Lung microvascular endothelial cell (primary cell): ENCODE measurements around the gene MBD1. TPM values are rescaled to one million over a fixed set of nuclear protein-coding genes. Genes with fewer than 3 reads are reported as not detected.
"Not testable (repeated sequence)": the region's sequence is repeated elsewhere in the genome, so short reads cannot be mapped to it uniquely, and the experiment has no call there.

Source experiments
- DNase-seq, 2 donors: peaks; one replicate each; pipeline versions ENCODE4 v3.0.0 to v3.0.0-alpha.2; 2010; ENCODE audit warnings: low read depth in 2 of 2
- total RNA-seq: library from RNA; depleted of rRNA; stranded (reverse); fragments of >200 nt; gene quantifications from 2 replicates; pipeline ENCODE4 v1.2.1, GENCODE V29; 2014

Gene MBD1
- total RNA-seq, 1 donor from 2014 or later: 44.4 TPM

DNA sequence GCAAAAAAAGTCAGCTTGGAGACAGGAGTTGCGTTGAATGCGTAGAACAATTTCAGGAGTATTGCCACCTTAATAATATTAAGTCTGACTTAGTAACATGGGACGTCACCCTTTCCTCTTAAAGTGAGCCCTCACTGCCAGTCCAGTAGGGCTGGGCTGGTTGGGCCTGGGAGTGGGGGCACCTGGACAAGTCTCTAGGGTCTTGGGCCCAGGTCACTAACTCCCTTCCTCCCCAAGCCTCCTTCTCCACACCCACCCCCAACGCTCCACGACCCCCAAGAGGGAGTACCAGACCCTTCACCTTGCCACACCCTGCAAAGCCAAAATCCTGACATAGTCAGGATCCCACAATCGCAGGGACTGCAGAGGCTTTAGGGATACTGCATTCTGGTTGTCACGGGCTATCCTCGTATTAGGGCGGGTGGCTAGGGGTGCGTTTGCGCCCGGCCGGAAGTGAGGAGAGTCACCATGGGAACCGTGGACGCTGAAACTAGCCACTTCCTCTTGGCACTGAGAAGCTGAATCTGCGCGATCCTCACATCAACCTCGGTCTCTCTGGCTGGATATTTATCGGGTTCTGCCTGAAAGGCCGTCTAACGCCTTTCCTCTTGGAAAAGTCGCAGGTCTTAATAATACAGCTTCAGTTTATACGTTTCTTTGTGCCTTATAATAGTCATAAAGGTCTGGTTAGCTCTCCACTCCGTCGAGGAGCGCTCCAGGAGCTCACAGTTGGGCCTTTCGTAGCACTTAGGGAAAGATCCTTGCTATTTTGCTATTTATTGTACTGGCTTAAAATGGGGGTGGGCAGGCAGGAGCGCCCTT is 16.5 kb upstream of the MBD1 start:
- DNase-seq: peak; percentile 65 to 70

DNA sequence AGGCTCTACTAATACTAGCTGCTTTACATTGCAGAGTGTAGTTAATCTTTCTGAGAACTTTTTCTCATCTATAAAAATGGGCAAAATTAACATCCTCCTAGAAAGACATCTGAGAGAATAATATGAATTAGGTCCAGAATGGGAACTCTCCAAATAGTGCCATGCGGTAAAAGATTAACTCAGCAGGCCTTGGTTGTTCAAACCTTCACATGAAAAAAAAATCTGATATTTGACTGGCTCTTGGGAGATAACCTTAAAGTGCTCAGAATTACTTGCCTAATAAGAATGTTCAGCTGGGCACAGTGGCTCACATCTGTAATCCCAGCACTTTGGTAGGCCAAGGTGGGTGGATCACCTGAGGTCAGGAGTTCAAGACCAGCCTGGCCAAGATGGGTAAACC is 11.7 kb upstream of the MBD1 start:
- DNase-seq: no peak

DNA sequence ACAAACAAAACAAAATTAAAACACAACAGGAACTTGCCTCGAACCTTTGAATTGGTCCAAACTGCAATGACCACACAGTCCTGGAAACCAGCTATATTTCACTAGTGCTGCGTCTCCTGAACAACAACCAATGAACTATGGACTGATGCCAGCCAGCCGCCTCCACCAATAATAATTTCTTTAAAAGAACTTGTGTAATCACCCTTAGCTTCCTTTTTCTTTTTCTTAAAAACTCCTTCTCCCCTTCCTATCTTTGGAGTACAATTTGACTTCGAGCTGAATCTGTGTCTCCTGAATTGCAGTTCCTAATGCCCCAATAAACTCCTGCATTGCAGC is 7.8 kb upstream of the MBD1 start:
- no peak for DNase-seq

DNA sequence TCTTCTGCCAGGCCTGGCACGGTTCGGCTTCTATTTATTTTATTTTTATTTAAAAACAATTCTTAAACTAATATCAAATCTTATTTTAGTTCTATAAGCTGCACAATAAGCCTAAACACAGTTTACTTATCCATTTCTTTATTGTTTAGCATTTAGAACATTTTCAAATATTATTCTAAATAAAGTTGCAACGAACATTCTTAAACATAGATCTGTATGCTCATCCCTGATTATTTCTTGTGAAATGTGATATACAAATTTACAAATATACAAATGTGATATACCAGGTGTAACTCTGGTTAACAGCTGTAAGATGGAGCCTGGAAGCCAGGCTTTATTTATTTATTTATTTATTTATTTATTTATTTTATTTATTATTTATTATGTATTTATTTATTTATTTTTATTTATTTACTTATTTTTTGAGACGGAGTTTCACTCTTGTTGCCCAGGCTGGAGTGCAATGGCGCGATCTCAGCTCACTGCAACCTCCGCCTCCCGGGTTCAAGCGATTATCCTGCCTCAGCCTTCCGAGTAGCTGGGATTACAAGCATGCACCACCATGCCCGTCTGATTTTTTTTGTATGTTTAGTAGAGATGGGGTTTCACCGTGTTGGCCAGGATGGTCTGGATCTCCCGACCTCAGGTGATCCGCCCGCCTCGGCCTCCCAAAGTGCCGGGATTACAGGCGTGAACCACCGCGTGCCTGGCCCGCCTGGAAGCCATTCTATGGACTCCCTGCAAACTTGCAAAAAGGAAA is 7.2 kb upstream of the MBD1 start:
- DNase-seq: not testable (repeated sequence)

DNA sequence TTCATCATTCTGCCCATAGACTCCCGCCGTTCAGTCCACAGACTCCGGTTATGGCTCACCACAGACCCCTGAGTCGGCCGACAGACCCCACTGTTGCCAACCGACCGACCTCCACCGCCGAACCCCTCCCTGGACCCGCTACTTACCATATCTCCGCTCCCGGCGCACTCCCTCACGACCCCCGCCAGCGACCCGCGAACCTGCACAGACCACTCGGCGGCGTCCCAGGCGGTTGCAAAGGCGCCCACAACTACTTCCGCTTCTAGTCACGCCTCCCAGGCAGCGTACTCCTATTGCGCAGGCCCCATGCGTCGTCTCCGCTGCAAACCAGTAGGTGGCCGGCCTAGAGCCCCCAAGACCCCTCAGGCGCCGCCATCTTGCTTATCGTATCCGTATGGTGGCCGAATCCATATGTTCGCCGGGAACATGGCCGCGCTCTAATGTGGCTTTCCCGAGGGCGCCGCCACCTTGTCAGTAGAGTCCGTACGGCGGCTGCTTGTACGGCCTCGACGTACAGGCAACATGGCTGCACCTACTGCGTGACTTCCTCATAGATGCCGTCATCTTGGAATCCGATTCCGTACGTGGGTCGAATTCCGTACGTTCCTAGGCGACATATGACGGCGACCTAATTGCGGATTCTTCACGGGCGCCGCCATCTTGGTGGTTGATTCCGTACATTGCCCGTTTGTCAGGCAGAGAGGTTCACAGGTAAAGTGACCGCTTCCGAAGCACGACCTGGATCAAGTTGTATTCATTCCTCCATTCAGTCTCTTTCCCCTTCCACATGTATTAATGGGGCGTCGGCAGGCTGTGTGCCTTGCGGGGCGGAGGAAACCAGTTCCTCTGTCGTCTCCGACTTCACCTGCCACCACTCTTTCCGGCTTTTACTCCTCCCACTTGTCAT is 6.4 kb upstream of the MBD1 start, which contains the start of gene CXXC1:
TSS of gene CXXC1 (minus strand) at position 252 of the 907 bp plus-strand sequence. CDS start at position 149, 103 bp downstream.
- DNase-seq: peak; percentile 100

DNA sequence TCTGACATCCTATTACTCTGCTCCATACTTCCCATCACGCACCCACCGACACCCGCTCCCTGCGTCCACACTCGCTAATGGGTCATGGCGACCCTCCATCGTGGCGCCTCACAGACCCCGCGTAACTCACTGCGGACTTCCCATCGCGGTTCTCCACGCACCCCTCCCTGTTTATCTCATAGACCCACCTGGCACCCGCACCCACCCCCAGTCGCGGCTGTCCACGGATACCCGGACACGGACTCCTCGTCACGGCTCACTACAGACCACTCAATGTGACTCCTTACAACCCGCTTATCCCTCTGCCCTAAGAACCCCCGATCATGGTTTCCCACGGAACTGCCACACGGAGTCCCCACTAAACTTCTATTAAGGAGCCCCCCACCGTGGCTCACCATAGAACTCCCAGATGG is 5.7 kb upstream of the MBD1 start:
- DNase-seq: peak in 1 of 2 donors; percentile 14

DNA sequence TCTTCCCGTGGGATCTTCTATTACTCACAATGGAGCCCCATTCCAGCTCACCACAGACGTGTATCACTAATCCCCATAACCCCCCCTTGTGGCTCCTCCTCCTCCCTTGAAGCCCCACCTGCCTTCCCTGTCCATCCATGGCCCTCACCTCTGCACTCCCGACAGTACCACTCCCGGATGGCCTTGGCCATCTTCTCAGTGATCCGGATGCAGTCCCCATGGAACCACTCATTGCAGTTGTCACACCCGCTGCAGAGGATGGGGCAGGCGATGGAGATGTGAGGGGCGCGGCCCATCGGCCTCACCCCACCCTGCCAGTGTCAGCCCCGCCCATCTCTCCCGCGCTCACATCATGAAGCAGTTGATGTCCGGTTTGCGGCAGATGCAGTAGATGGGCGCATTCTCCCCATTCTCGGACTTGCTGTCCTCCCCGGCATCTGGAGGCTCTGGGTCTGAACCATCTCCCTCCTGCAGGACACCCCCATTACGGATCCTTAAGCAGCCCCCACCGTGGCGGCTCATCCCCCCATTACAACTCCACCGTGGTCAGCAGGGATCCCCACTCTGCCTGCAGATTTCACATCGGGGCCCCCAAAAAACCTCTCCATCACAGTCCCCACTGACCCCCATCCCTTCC is 5.2 kb upstream of the MBD1 start:
- DNase-seq: peak; percentile 21 to 25

DNA sequence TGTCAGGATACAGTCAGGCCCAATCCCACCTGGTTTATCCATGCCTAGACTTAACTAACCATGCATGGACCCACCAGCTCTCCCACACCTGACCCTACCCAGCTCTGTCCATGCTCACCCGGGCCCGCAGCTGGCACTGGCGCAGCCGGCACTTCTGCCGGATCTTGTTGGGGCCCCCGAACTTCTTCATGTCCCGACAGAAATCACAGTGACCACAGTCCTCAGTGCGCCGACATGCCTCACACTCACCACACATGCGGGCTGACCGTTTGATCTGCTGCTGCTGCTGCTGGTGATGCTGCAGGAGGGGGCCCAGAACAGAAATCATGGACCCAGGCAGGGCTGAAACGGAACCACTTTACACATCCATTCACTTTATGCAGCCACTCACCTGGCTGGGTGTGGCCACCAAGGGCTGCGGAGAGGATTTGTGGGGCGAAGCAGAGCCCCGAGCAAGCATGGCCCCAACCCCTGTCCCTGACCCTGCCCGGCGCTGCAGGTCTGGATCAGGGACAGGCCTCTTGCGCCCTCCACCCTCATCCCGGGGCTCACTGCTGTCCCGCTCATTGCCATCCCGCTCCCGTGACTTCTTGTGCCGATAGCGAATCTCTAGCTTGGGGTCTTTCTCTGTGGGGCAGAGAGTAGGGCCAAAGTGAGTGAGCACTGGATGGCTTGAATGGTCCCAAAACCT is 4.5 kb upstream of the MBD1 start:
- DNase-seq: no peak

DNA sequence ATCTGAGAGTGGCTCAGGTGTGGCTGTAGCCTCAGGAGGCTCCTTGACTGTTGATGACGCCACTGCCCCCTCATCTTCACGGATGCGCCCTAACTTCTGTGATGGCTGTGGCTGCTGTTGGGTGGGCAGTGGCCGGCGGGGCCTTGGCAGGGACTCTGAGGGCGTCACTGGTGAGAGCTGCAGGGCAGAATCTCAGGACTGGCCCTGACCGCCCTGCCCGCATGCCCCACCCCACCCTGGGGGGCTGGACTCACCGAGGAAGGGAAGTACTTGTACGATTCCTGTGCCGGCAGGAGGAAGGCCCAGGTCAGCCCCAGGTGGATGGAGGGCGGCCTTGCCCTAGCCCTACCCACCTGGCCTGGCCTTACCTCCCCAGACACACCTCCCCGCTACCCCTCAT is 3.7 kb upstream of the MBD1 start:
- no peak for DNase-seq

DNA sequence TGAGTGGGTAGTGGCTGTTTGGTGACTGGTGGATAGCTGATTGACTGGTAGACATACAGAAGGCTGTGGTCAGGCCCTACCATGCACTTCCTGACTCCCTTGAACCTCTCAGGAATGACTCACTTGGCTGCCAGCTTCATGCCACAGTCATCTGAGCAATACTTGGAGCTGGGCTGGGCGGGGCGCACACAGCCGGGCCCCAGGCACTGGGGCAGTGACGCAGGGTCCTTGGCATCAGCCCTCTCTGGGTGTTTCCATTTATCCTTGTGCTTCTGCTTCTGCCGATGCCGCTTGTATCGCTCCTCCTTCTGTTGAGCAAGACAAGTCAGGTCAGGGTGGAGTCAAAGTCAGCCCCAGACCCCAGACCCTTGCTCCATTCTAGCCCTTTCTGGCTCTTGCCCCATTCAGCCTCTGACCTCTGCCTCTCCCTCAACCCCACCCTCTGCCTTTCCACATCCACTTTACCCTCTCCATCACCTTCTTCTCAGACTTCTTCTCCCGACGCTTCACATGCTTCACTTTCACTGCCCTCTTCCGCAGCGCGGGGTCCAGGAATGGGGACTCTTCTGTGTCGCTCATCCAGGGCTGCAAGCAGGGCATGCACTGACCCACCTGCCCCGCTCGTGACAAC is 3.0 kb upstream of the MBD1 start:
- DNase-seq: peak in 1 of 2 donors; percentile 43

DNA sequence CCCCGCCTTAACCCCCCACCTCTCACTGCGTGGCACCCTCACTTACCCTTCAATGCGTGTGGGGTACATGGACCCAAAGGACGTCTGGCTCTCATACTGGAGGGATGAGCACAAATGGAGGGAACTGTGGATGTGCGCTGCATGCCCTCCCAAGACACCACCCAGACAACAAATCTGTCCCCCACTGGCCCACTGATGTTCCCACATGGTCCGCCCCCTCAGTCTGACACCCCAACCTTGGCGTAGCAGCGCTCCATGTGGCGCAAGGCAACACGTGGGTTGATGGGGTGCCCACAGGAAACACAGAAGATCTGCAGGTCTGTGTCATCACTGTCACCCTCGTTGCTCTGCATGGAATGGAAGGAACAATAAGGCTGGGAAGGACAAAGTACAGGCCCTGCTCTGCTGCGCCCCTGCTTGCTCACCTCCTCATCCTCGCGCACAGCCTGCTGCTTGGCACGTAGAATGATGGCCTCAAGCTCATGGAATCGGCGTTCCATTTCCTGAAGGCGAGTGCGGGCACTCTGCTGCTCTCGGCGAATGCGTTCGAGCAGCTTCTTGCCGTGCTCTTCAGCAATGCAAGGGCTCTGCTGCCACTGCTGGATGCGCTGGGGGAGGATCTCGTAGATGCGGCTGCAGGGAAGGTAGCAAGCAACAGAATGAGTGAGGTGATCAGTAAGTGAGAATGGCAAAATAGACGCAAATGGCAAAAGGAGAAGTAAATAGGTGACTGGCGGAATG is 2.3 kb upstream of the MBD1 start:
- DNase-seq: no peak

DNA sequence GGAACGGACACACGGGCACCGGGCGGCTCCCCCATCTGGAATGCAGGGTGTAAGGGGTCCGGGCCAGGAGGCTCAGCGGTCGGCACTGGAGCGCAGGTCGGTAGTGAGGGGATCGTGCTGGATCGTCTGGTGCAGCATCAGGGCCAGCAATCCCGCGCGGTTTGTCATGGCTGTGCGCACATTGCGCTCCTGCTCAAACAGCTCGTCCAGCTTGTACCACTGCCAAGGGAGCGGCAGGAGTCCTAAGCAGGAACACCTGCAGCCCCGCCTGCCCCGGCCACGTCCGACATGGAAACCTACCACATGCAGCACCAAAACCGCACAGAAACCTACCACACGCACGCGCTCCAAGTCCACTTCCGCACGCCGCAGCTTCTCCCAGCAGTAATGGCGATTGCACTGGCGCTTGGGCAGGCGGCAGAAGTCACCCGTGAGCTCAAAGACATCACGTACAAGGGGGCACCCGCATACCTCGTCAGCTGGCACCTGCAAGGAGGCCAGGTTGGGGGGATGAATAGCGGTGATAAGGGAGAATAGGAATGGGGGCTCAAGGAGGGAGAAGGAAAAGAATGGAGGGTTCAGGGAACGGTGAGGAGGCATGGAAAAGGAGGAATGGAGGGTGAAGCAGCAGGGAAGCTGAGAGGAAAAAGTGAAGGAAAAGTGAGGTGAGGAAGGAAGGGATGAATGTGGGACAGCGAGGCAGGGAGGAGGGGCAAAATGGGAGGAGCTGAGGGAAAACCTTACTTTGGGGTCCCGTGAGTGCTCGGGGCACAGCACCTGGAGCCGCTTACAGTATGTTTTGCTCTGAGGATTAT is 1.4 kb upstream of the MBD1 start:
- DNase-seq: no peak

DNA sequence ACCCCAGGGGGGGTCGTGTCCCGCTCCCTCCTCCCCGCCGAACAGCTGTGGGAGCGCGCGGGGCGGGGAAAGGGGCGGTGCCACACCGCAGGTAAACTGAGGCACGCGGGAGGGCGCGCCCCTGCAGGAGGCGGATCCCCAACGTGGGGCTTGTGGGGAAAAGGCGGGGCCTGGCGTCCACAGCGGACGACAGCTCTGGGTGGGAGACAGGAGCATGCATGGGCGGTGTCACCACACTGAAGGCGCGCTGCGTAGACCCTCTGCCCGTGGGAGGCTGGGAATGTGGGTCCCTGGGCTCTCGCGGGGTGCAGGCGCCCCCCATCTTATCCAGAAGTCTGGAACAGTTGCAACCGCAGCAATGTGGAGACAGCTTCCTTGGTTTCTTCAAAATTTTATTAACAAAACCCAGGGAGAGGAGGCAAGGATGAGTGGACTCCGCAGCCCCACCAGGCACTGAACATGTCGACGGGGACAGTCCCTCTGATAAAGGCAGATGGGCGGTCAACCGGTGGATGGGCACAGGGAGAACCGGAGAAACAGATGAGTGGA is 723 bp upstream of the MBD1 start:
- no peak for DNase-seq

DNA sequence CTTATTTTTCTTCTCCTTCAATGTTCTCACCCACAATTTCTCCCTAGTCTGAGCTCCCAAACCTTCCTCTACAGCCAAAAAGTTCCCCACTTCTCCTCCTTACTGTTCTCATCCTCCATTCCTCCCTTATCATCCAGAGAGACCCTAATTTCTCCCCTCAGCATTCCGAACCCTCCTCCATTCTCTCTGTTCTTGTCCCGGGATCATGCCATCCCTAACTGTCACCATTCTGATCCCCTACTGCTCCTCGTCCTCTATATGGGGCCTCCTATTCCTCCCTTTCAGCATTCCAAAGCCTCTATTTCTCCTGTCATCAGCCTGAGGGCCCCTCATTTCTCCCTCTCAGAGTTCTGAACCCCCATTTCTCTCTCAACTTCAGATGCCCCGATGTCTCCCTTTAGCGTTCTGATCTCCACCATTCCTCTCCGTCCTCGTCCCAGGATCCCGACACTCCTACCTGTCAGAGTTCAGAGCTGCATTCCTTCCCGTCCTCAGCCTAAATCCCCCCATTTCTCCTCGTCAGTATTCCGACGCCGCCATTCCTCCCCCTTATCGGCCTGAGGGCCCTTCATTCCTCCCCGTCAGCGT is 522 bp downstream of the MBD1 start:
- no peak for DNase-seq

DNA sequence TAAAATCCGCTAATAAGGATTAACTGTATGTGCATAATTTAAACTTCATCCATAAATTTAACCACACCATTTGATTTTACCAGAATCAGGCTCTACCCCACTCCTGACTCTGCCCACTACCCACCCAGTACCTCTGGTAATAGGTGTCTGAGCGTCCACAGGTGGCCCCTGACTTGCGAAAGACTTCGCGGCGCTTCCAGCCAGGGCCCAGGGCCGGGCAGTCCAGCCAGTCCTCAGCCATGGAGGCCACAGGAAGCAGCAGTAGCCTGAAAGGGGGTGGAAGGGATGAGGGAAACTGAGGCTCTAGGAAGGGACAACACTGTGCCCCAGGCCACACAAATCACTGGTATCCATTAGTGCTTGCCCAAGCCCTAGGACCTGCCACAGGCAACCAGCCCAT is 1.6 kb downstream of the MBD1 start:
- DNase-seq: no peak

DNA sequence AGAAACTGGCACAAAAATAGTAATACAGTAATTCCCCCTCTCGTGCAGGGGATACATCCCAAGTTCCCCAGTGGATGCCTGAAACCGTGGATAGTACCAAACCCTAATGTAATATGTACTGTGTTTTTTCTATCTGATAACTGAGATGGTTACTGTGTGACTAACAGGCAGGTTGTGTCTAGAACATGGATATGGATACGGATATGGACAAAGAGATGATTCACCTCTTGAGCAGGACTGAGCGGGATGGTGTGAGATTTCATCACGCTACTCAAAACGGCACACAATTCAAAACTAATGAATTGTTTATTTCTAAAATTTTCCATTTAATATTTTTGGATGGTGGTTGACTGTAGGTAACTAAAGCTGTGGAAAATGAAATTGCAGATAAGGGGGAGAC is 3.4 kb downstream of the MBD1 start:
- DNase-seq: peak; percentile 49 to 80

DNA sequence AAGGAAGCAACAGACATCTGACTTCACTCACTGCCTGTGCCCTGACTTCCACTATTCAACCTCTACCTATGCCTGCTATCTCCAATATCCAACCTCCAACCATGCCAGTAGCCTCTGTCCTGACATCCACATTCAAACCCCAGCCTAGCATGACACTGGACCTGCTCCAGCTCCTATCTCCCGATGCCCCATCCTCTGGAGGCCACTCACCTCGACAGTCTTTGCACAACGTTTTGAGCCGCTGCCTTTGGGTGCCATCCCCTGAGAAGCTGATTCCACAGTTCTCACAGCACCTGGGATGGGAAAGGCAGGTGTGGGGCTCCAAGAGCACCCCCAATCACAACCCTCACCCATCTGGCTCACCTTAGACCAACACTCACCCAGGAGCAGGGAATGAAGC is 4.9 kb downstream of the MBD1 start:
- no peak for DNase-seq

DNA sequence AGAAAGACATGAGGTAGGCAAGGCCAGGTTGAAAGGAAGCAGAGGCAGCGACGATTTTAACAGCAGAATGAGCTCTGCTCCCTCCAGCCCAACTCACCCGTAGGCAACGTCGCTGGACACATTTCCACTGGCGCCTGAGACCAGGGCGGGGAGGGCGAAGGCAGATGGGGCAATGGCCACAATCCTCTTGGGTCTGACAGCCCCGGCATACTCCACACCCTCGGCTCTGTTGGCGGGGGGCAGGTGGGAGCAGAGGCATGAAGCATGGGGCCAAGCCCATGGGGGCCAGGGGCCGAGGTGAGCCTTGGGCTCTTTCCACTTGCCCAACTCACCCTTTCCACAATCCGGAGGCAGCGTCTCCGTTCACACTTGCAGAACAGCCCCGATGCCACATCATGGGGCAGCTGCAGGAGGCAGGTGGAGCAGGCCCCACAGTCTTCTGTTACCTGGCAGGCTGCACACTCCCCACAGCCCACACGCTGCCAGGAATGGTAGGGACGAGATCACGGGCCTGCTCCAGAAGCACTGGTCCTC is 5.8 kb downstream of the MBD1 start:
- no peak for DNase-seq
